ENCODE results near the gene DUSP22. TPM values are rescaled to one million over a fixed set of nuclear protein-coding genes. Genes with fewer than 3 reads are reported as not detected.

The DUSP22 gene
- total RNA-seq, 1 experiment from 2014 or later, result 34.8 TPM

DNA sequence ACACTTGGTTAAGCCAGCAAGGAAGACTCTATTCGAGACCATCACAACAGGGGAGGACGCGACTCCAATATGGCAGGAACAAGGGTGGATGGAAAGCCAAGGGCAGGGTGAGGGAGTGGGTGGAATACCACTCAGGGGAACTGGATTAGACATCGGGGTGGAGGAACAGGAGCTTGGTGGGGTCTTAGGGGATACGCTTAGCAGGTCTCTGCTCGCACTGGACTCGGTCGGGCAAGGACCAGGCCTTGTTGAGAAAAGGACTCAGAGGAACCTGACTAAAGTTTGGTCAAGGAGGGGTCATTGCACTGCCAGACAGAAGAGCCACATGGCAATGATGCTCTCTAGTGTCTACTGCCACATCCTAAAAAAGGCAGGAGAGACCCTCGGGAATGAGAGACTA is 10.5 kb downstream of the DUSP22 start:
- H3K36me3 ChIP-seq (ENCODE audit: control insufficient read depth, insufficient read depth, low read length), result no peaks in the 10 kb centered on the region
- ATAC-seq (no peak), DNase-seq (ENCODE audit: low read depth, low spot score) (no peak)
- CTCF ChIA-PET, result no interaction called here
- no peak overlapping the region for H3K27ac ChIP-seq (ENCODE audit: low read length)
- BruUV-seq (replicated peaks), result no TSS peak
- intact Hi-C loops (cut with micrococcal nuclease; ENCODE audit: unreplicated experiment), result no loop called here
- H3K4me1 ChIP-seq (ENCODE audit: control insufficient read depth, insufficient read depth, low read length), result no peaks in the 10 kb centered on the region
- TF ChIP-seq, protein P1, sequence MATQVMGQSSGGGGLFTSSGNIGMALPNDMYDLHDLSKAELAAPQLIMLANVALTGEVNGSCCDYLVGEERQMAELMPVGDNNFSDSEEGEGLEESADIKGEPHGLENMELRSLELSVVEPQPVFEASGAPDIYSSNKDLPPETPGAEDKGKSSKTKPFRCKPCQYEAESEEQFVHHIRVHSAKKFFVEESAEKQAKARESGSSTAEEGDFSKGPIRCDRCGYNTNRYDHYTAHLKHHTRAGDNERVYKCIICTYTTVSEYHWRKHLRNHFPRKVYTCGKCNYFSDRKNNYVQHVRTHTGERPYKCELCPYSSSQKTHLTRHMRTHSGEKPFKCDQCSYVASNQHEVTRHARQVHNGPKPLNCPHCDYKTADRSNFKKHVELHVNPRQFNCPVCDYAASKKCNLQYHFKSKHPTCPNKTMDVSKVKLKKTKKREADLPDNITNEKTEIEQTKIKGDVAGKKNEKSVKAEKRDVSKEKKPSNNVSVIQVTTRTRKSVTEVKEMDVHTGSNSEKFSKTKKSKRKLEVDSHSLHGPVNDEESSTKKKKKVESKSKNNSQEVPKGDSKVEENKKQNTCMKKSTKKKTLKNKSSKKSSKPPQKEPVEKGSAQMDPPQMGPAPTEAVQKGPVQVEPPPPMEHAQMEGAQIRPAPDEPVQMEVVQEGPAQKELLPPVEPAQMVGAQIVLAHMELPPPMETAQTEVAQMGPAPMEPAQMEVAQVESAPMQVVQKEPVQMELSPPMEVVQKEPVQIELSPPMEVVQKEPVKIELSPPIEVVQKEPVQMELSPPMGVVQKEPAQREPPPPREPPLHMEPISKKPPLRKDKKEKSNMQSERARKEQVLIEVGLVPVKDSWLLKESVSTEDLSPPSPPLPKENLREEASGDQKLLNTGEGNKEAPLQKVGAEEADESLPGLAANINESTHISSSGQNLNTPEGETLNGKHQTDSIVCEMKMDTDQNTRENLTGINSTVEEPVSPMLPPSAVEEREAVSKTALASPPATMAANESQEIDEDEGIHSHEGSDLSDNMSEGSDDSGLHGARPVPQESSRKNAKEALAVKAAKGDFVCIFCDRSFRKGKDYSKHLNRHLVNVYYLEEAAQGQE (IDR thresholded peaks at IDR 0.05; ENCODE audit: insufficient read depth in 1 of 2, low read depth in 2 of 2, low read length in 1 of 2), result no peak
- TF ChIP-seq TCF7L2 (IDR thresholded peaks at IDR 0.05; ENCODE audit: low read depth, low read length) (no peak), POLR2AphosphoS5 (IDR thresholded peaks at IDR 0.05; ENCODE audit: low read depth, low read length) (no peak), SIN3A (IDR thresholded peaks at IDR 0.05; ENCODE audit: borderline replicate concordance, insufficient read depth, low read depth, low read length) (no peak)
- TF ChIP-seq, protein P2, sequence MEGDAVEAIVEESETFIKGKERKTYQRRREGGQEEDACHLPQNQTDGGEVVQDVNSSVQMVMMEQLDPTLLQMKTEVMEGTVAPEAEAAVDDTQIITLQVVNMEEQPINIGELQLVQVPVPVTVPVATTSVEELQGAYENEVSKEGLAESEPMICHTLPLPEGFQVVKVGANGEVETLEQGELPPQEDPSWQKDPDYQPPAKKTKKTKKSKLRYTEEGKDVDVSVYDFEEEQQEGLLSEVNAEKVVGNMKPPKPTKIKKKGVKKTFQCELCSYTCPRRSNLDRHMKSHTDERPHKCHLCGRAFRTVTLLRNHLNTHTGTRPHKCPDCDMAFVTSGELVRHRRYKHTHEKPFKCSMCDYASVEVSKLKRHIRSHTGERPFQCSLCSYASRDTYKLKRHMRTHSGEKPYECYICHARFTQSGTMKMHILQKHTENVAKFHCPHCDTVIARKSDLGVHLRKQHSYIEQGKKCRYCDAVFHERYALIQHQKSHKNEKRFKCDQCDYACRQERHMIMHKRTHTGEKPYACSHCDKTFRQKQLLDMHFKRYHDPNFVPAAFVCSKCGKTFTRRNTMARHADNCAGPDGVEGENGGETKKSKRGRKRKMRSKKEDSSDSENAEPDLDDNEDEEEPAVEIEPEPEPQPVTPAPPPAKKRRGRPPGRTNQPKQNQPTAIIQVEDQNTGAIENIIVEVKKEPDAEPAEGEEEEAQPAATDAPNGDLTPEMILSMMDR (IDR thresholded peaks at IDR 0.05), result no peak
- no peaks in the 10 kb centered on the region for H3K9me3 ChIP-seq (ENCODE audit: control insufficient read depth, insufficient read depth, low read depth, low read length)
- in situ Hi-C loops (cut with HindIII; ENCODE audit: low pct_unique_long_range_greater_than_20kb, low sequenced_read_pairs), result no loop called here
- no peaks in the 10 kb centered on the region for H3K27me3 ChIP-seq (ENCODE audit: control insufficient read depth, insufficient read depth, low read length)
- POLR2A ChIA-PET, result no interaction called here
- no peak overlapping the region for H3K4me3 ChIP-seq (ENCODE audit: low read depth in 2 of 2, low read length in 2 of 2)

DNA sequence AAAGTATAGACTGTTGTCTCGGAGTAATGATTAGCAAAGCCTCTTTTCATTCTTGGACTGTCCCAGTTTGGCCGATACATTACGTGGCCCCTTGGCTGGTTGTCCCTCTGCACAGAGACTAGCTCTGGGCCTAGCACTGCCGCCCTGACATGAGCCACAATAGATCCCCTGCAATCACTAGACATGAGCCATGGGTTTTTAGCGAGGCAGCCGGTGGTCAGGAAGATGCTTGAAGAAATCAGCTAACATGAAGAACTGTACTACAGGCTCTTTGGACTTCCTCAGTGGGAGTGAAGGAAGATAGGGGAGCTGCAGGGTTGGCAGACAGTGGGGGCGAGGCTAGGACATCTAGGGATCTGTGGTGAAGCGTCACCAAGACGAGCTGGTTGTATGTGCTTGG is 11.0 kb downstream of the DUSP22 start:
- CTCF ChIA-PET, result no interaction called here
- BruUV-seq (replicated peaks), result no TSS peak
- H3K27me3 ChIP-seq (ENCODE audit: control insufficient read depth, insufficient read depth, low read length), result no peaks in the 10 kb centered on the region

More for the DNA sequence above, 11.0 kb downstream of the DUSP22 start:
- Histone ChIP-seq H3K27ac (ENCODE audit: low read length) (no peak overlapping the region), H3K36me3 (ENCODE audit: control insufficient read depth, insufficient read depth, low read length) (no peaks in the 10 kb centered on the region), H3K4me1 (ENCODE audit: control insufficient read depth, insufficient read depth, low read length) (no peaks in the 10 kb centered on the region), H3K4me3 (ENCODE audit: low read depth in 2 of 2, low read length in 2 of 2) (no peak overlapping the region), H3K9me3 (ENCODE audit: control insufficient read depth, insufficient read depth, low read depth, low read length) (no peaks in the 10 kb centered on the region)
- POLR2A ChIA-PET, result no interaction called here
- DNase-seq (ENCODE audit: low read depth, low spot score), result no peak
- in situ Hi-C loops (cut with HindIII; ENCODE audit: low pct_unique_long_range_greater_than_20kb, low sequenced_read_pairs), result no loop called here
- TF ChIP-seq TCF7L2 (IDR thresholded peaks at IDR 0.05; ENCODE audit: low read depth, low read length), result no peak
- TF ChIP-seq SIN3A (IDR thresholded peaks at IDR 0.05; ENCODE audit: borderline replicate concordance, insufficient read depth, low read depth, low read length), result no peak
- TF ChIP-seq, protein P1 (IDR thresholded peaks at IDR 0.05; ENCODE audit: insufficient read depth in 1 of 2, low read depth in 2 of 2, low read length in 1 of 2), result no peak
- TF ChIP-seq, protein P2 (IDR thresholded peaks at IDR 0.05), result no peak
- no peak for TF ChIP-seq POLR2AphosphoS5 (IDR thresholded peaks at IDR 0.05; ENCODE audit: low read depth, low read length)
- intact Hi-C loops (cut with micrococcal nuclease; ENCODE audit: unreplicated experiment), result no loop called here
- ATAC-seq, result no peak
